SK-N-MC (cell line): ENCODE data around the gene RALA.

Source experiments
- EZH2 ChIP-seq: fragments of 200-600 bp; sonication (generic); IDR thresholded peaks from one replicate; pipeline ENCODE4 v1.6.1; 2017; ENCODE audit warnings: antibody characterized with exemption
- POLR2AphosphoS5 ChIP-seq: IDR thresholded peaks from 2 replicates; pipeline ENCODE4 v1.6.1; 2012; ENCODE audit warnings: mild to moderate bottlenecking, low read depth, low read length, borderline replicate concordance

DNA sequence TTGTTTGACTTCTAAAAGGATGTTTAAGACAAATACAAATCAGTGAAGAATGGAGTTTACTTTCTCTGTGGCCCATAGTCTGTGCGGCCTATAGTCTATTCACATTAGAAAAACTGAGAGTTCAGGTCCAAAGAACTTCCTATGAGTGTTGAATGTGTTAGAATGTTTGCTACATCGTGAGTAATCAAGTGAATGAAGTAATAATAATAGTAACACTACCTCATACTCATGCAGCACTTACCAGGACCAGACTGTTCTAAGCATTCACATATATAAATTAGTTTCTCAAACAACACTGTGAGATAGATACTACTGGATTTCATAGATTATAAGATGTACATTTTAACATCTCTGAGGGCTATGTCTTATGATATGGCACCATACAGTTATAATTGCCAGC, 70.4 kb downstream of the RALA start:
- TF ChIP-seq EZH2 (no peak), POLR2AphosphoS5 (no peak)
